ENCODE data around the gene DDT. TPM values are rescaled to one million over a fixed set of nuclear protein-coding genes. Genes with fewer than 3 reads are reported as not detected.
"Not testable (repeated sequence)": the region's sequence is repeated elsewhere in the genome, so short reads cannot be mapped to it uniquely, and the experiment has no call there.

The DDT gene
- polyA plus RNA-seq, 4 donors, result 34.8 to 80.2 (median 66.9) TPM

GRCh38 chr22:23954193-23954990, 19.8 kb downstream of the DDT start:
- DNase-seq (ENCODE audit: low read depth in 4 of 4, low spot score in 3 of 4), result not testable (repeated sequence)

- DNase-seq (ENCODE audit: low read depth in 4 of 4, low spot score in 3 of 4), result not testable (repeated sequence)
Observed at GRCh38 chr22:23953485-23953884, 20.8 kb downstream of the DDT start.

DNA sequence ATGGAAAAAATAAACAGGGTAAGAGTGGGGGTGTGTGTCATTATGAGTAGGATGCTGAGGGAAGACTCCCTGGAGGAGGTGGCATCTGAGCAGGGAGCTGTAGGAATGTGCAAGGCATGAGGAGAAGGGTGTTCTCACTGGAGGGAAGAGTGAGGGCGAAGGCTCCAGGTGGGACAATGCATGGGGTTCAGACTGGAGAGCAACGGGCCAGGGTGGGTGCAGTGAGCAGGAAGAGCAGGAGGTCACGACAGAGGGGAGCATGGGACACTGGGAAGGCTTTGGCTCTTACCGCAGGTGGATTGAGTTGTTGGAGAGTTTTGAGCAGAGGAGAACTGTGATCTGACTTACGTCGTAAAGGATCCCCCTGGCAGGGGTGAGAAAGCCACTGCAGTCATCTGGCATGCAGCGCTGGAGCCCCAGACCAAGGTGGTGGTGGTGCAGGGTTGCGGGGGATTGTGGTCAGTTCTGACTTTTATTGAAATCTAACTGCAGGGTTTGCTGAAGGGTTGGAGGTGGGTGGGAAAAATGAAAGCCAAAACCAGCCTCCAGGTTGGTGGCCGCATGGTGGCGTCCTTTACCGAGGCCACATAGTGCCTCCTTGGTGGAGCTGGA, 21.3 kb downstream of the DDT start:
- DNase-seq (ENCODE audit: low read depth in 4 of 4, low spot score in 3 of 4), result not testable (repeated sequence)

GRCh38 chr22:23951383-23951782, 22.9 kb downstream of the DDT start:
- DNase-seq (ENCODE audit: low read depth in 4 of 4, low spot score in 3 of 4), result not testable (repeated sequence)

DNA sequence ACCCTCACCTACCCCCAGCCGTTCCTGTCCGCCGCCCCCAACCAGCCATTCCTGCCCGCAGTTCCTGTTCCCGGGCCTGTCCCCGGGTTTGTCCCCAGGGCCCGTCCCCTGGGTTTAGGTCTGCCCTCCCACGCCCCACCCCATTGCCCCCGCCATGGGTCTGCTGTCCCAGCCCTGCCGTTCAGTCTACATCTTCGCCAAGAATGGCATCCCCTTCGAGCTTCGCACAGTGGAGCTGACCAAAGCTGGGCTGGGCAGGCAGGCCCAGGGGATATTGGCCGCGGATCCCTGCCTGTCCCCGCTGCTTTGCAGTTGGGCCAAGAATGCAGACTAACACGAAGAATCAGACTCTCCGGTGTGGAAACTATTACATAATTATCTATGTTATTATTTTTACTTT, 24.5 kb downstream of the DDT start:
- not testable (repeated sequence) for DNase-seq (ENCODE audit: low read depth in 4 of 4, low spot score in 3 of 4)

- not testable (repeated sequence) for DNase-seq (ENCODE audit: low read depth in 4 of 4, low spot score in 3 of 4)
Observed at GRCh38 chr22:23947391-23947790, 26.9 kb downstream of the DDT start.

DNA sequence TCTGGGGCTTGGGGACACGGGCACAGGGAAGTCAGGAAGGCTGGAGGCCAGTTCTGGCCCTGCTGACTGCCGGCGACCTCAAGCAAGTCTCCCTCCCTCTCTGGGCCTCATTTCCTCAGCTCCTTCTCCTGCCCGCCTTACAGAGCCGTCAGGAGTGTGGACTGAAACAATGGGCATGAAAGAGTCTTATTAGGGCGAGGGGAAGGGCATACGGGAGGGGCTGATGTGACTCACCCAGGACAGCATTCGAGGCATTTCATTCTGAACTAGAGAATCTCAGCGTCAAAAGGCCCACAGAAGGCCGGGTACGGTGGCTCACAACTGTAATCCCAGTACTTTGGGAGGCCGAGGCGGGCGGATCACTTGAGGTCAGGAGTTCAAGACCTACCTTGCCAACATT, 34.1 kb downstream of the DDT start:
- not testable (repeated sequence) for DNase-seq (ENCODE audit: low read depth in 4 of 4, low spot score in 3 of 4)

DNA sequence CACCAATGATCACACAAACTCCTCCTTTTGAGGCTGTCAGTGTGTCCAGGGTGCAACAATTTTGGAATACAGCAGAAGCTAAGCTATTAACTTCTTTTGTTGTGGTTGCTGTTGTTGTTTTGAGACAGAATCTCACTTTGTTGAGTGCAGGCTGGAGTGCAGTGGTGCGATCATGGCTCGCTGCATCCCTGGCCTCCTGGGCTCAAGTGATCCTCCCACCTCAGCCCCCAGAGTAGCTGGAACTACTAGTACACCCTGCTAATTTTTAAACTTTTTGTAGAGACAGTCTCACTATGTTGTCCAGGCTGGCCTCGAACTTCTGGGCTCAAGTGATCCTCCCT, 35.3 kb downstream of the DDT start:
- no peak for DNase-seq (ENCODE audit: low read depth in 4 of 4, low spot score in 3 of 4)

DNA sequence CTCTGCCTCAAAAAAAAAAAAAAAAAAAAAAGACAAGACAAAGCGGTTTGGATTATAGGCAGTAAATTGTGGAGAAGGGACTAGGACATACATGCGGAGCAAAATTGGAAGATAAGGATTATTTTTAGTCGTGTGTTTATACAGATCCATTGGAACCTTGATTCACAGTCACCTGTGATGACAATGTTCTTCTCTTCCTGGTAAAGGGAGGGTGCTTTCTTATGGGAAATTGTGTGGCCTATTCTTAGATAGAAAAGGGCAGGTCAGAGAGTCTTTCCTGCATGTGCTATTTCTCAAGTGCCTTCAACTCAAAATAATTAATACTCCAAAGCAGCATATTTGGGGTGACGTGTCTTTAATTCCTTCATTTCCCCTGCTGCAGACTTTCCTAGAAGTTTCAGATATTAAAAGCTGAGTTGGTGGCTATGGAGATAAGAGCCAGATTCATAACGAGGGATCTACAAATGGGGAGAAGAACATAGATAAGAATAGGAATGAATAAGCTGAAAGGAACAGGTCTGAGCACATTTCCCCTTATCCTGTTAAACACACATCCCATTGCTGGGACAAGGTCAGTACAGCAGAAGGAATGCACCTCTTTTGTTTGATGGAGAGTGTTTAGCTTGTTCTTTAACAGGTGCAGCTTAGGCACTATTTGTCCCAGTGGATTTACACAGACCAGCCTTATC, 35.8 kb downstream of the DDT start:
- no peak for DNase-seq (ENCODE audit: low read depth in 4 of 4, low spot score in 3 of 4)

GRCh38 chr22:23926561-23926960, 47.7 kb downstream of the DDT start:
- no peak for DNase-seq (ENCODE audit: low read depth in 4 of 4, low spot score in 3 of 4)

GRCh38 chr22:23925020-23925606, 49.1 kb downstream of the DDT start:
- no peak for DNase-seq (ENCODE audit: low read depth in 4 of 4, low spot score in 3 of 4)

DNA sequence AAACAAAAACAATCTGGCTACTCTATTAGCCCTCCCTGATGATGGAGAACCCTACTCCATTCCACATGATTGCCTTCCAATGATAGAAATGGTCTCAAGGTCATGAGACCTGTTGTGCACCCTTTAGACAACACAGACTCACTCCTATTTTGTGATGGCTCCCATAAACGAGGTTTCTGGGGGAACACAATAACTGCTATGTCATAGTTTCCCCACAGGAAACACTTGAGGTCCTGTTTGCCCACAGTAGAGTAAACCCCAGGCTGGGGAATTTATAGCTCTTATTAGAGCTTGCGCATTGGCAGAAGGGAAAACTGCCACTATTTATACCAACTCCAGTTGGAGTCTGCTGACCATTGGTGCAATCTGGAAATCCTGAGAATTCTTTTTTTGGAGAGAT, 51.3 kb downstream of the DDT start:
- no peak for DNase-seq (ENCODE audit: low read depth in 4 of 4, low spot score in 3 of 4)

DNA sequence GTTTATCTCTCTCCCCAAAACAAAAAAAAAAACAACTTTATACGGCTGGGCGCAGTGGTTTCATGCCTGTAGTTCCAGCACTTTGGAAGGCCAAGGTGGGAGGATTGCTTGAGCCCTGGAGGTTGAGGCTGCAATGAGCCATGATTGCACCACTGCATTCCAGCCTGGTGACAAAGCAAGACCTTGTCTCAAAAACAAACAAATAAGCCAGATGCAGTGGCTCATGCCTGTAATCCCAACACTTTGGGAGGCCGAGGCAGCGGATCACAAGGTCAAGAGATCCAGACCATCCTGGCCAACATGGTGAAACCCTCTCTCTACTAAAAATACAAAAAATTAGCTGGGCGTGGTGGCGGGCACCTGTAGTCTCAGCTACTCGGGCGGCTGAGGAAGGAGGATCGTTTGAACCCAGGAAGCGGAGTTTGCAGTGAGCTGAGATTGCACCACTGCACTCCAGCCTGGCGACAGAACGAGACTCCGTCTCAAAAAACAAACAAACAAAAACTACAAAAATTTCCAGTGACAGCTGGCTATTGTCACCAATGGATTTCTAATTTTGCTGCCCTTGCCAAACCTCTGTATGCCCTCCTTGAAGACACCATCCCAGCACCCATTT, 52.5 kb downstream of the DDT start:
- not testable (repeated sequence) for DNase-seq (ENCODE audit: low read depth in 4 of 4, low spot score in 3 of 4)

Other genes with a start within 250 kb of the DDT start
- 1 to 10 TPM; 5.6 to 8.1 (median 7.3) TPM for gene ZNF70, start 223.3 kb downstream of the DDT start, polyA plus RNA-seq (ENCODE audit: insufficient read length in 4 of 4)
- gene VPREB3, start 220.0 kb downstream of the DDT start, polyA plus RNA-seq (ENCODE audit: insufficient read length in 4 of 4), result under 1 TPM; 0.56 to 0.89 (median 0.73) TPM
- gene C22orf15, start 211.5 kb downstream of the DDT start, polyA plus RNA-seq (ENCODE audit: insufficient read length in 4 of 4), result 1 to 10 TPM; 1.9 to 3.1 (median 2.7) TPM
- gene CHCHD10, start 206.5 kb downstream of the DDT start, polyA plus RNA-seq (ENCODE audit: insufficient read length in 4 of 4), result 100 to 1,000 TPM in 1 of 4 donors, 10 to 100 TPM in 3; 15.5 to 114 (median 69.2) TPM
- gene MMP11, start 201.6 kb downstream of the DDT start, polyA plus RNA-seq (ENCODE audit: insufficient read length in 4 of 4), result 10 to 100 TPM; 15.2 to 80.6 (median 16.8) TPM
- 100 to 1,000 TPM; 162 to 205 (median 186) TPM for gene SMARCB1, start 187.5 kb downstream of the DDT start, polyA plus RNA-seq (ENCODE audit: insufficient read length in 4 of 4)
- gene DERL3, start 135.4 kb downstream of the DDT start, polyA plus RNA-seq (ENCODE audit: insufficient read length in 4 of 4), result 1 to 10 TPM; 3.0 to 5.2 (median 4.7) TPM
- 10 to 100 TPM; 13.8 to 51.6 (median 28.8) TPM for gene SLC2A11, start 116.6 kb downstream of the DDT start, polyA plus RNA-seq (ENCODE audit: insufficient read length in 4 of 4)
- gene MIF, start 80.1 kb downstream of the DDT start, polyA plus RNA-seq (ENCODE audit: insufficient read length in 4 of 4), result 100 to 1,000 TPM; 137 to 326 (median 165) TPM
- 10 to 100 TPM in 2 of 4 donors, 1 to 10 TPM in 2; 4.7 to 27.6 (median 10.8) TPM for gene GSTT2B, start 13.2 kb downstream of the DDT start, polyA plus RNA-seq (ENCODE audit: insufficient read length in 4 of 4)
- 1 to 10 TPM; 3.9 to 8.7 (median 6.9) TPM for gene DDTL, start 7.6 kb downstream of the DDT start, polyA plus RNA-seq (ENCODE audit: insufficient read length in 4 of 4)
- gene GSTT2, start 5.7 kb upstream of the DDT start, polyA plus RNA-seq (ENCODE audit: insufficient read length in 4 of 4), result 1 to 10 TPM in 2 of 4 donors, under 1 TPM in 1, not detected in 1; 0.39 to 3.2 (median 1.2) TPM
- not detected for gene GSTT4, start 31.0 kb upstream of the DDT start, polyA plus RNA-seq (ENCODE audit: insufficient read length in 4 of 4)
- 10 to 100 TPM; 43.5 to 63.8 (median 52.0) TPM for gene CABIN1, start 36.9 kb upstream of the DDT start, polyA plus RNA-seq (ENCODE audit: insufficient read length in 4 of 4)
- gene SUSD2, start 207.0 kb upstream of the DDT start, polyA plus RNA-seq (ENCODE audit: insufficient read length in 4 of 4), result 10 to 100 TPM in 2 of 4 donors, 1 to 10 TPM in 2; 1.7 to 21.5 (median 10.7) TPM